H1 (cell line): Measurements from ENCODE around the gene GRIK4. TPM values are rescaled to one million over a fixed set of nuclear protein-coding genes. Genes with fewer than 3 reads are reported as not detected.

ENCODE experiments used
- CTCF ChIA-PET: fragments of 300-600 bp; sonication (Branson Sonifier 250); formaldehyde crosslinking; loops from one replicate; lab custom pipeline; 2021; ENCODE audit not compliant: partially characterized antibody; lab: Charles Lee
- POLR2A ChIA-PET: fragments of 300-600 bp; sonication (Branson Sonifier 250); formaldehyde crosslinking; loops from one replicate; lab custom pipeline; 2021; ENCODE audit warnings: inconsistent platforms; ENCODE audit not compliant: partially characterized antibody; lab: Charles Lee
- DNase-seq, 2 experiments: peaks; one replicate each; pipeline versions ENCODE4 v3.0.0 to v3.0.0-alpha.2; 2010 to 2022; ENCODE audit warnings: low spot score in 2 of 2, low read depth in 1 of 2, mixed read lengths in 1 of 2
- FAIRE-seq: peaks from 2 replicates; lab custom pipeline; 2011; peaks lifted over from hg19 to GRCh38; lab: Jason Lieb, UNC
- H2AFZ ChIP-seq: 2 replicates; pipeline ENCODE4 v1.8.1; 2012; ENCODE audit warnings: low read length, inconsistent platforms
- H2AK5ac ChIP-seq: 2 replicates; pipeline ENCODE4 v1.6.1; 2013; ENCODE audit warnings: low read depth, low read length
- H2BK120ac ChIP-seq: replicated peaks from 2 replicates; pipeline ENCODE3; 2013; ENCODE audit warnings: low read depth, low read length, inconsistent platforms
- H2BK12ac ChIP-seq: 2 replicates; pipeline ENCODE4 v1.6.1; 2013; ENCODE audit warnings: low read depth, low read length
- H2BK15ac ChIP-seq: 2 replicates; pipeline ENCODE4 v1.6.1; 2013; ENCODE audit warnings: low read length
- H2BK20ac ChIP-seq: 2 replicates; pipeline ENCODE4 v1.6.1; 2013; ENCODE audit warnings: low read length
- H2BK5ac ChIP-seq: 2 replicates; pipeline ENCODE4 v1.6.1; 2013; ENCODE audit warnings: low read depth, low read length
- H3K14ac ChIP-seq: 2 replicates; pipeline ENCODE4 v1.6.1; 2013; ENCODE audit warnings: inconsistent platforms; ENCODE audit not compliant: insufficient read length
- H3K18ac ChIP-seq: 2 replicates; pipeline ENCODE4 v1.6.1; 2013; ENCODE audit warnings: low read length; ENCODE audit errors: extremely low read depth
- H3K23ac ChIP-seq: 2 replicates; pipeline ENCODE4 v1.6.1; 2013; ENCODE audit warnings: inconsistent platforms; ENCODE audit not compliant: insufficient read length
- H3K23me2 ChIP-seq: 2 replicates; pipeline ENCODE4 v1.6.1; 2013; ENCODE audit warnings: low read depth, low read length
- H3K27ac ChIP-seq: 2 replicates; pipeline ENCODE4 v1.6.1; 2011; ENCODE audit warnings: low read depth, low read length, inconsistent platforms
- H3K27me3 ChIP-seq, 4 experiments: replicated peaks in 1 of 4; 1 replicate in 1 of 4; 2 replicates in 3 of 4; pipeline versions ENCODE4 v1.6.1 to v1.8.1; 2011 to 2013; ENCODE audit warnings: low read length in 3 of 4, mild to moderate bottlenecking in 3 of 4, inconsistent platforms in 2 of 4, mixed read lengths in 2 of 4, moderate library complexity in 1 of 4; ENCODE audit not compliant: control insufficient read depth in 3 of 4, insufficient read depth in 3 of 4; ENCODE audit errors: extremely low read depth in 1 of 4
- H3K36me3 ChIP-seq, 4 experiments: 2 replicates each; pipeline versions ENCODE4 v1.6.1 to v1.8.1; 2011 to 2013; ENCODE audit warnings: mild to moderate bottlenecking in 4 of 4, low read length in 3 of 4, moderate library complexity in 2 of 4, control low read depth in 1 of 4, inconsistent platforms in 1 of 4; ENCODE audit not compliant: insufficient read depth in 4 of 4, control insufficient read depth in 2 of 4
- H3K4ac ChIP-seq: replicated peaks from 2 replicates; pipeline ENCODE3; 2013; ENCODE audit warnings: low read length, low read depth, mixed read lengths, inconsistent platforms; ENCODE audit not compliant: insufficient read length
- H3K4me1 ChIP-seq, 4 experiments: replicated peaks in 1 of 4; 1 replicate in 1 of 4; 2 replicates in 3 of 4; pipeline versions ENCODE4 v1.6.1 to v1.8.1; 2011 to 2013; ENCODE audit warnings: low read length in 3 of 4, inconsistent platforms in 2 of 4, mixed read lengths in 1 of 4; ENCODE audit not compliant: insufficient read depth in 4 of 4, control insufficient read depth in 3 of 4
- H3K4me2 ChIP-seq, 2 experiments: 2 replicates each; pipeline versions ENCODE4 v1.6.1 to v1.8.1; 2011 to 2013; ENCODE audit warnings: low read depth in 2 of 2, low read length in 2 of 2, control low read depth in 1 of 2, inconsistent platforms in 1 of 2, mild to moderate bottlenecking in 1 of 2; ENCODE audit not compliant: insufficient read depth in 1 of 2
- H3K4me3 ChIP-seq, 4 experiments: fragments of 200-600, 300-600 bp in 1 of 4; sonication (generic), shearing (Covaris generic), sonication (Bioruptor Twin) in 1 of 4; 2 replicates each; pipeline versions ENCODE4 v1.5.1 to v1.8.1; 2011 to 2016; ENCODE audit warnings: low read length in 4 of 4, low read depth in 3 of 4, control low read depth in 2 of 4, inconsistent platforms in 2 of 4, mild to moderate bottlenecking in 2 of 4, mixed read lengths in 1 of 4, moderate library complexity in 1 of 4; ENCODE audit not compliant: insufficient read depth in 2 of 4; ENCODE audit errors: extremely low read depth in 1 of 4
- H3K56ac ChIP-seq: replicated peaks from 2 replicates; pipeline ENCODE3; 2013; ENCODE audit warnings: low read depth, mild to moderate bottlenecking, mixed read lengths, low read length, inconsistent platforms; ENCODE audit not compliant: insufficient read length
- H3K79me1 ChIP-seq: 2 replicates; pipeline ENCODE4 v1.6.1; 2013; ENCODE audit warnings: low read depth, low read length, control low read depth
- H3K79me2 ChIP-seq, 2 experiments: 2 replicates each; pipeline versions ENCODE4 v1.6.1 to v1.8.1; 2012 to 2013; ENCODE audit warnings: low read length in 2 of 2, mild to moderate bottlenecking in 2 of 2, inconsistent platforms in 1 of 2; ENCODE audit not compliant: insufficient read depth in 2 of 2, control insufficient read depth in 1 of 2
- H3K9ac ChIP-seq, 4 experiments: replicated peaks in 1 of 4; 1 replicate in 1 of 4; 2 replicates in 3 of 4; pipeline versions ENCODE4 v1.6.1 to v1.8.1; 2011 to 2013; ENCODE audit warnings: low read depth in 3 of 4, low read length in 3 of 4, control low read depth in 2 of 4, mild to moderate bottlenecking in 2 of 4, moderate library complexity in 2 of 4, inconsistent platforms in 1 of 4; ENCODE audit errors: extremely low read depth in 1 of 4
- H3K9me3 ChIP-seq, 2 experiments: 2 replicates each; pipeline versions ENCODE4 v1.6.1 to v1.8.1; 2012 to 2013; ENCODE audit warnings: mild to moderate bottlenecking in 2 of 2, moderate library complexity in 2 of 2, control low read depth in 1 of 2, inconsistent platforms in 1 of 2, low read depth in 1 of 2, low read length in 1 of 2, mixed read lengths in 1 of 2; ENCODE audit not compliant: insufficient read depth in 2 of 2
- H4K20me1 ChIP-seq, 2 experiments: replicated peaks in 1 of 2; 2 replicates each; pipeline versions ENCODE3 to v1.8.1; 2011 to 2013; ENCODE audit warnings: inconsistent platforms in 2 of 2, low read length in 2 of 2, mild to moderate bottlenecking in 1 of 2; ENCODE audit not compliant: insufficient read depth in 2 of 2, control insufficient read depth in 1 of 2
- H4K5ac ChIP-seq: 2 replicates; pipeline ENCODE4 v1.6.1; 2013; ENCODE audit warnings: low read length, low read depth, mixed read lengths, inconsistent platforms; ENCODE audit not compliant: insufficient read length
- H4K8ac ChIP-seq: 2 replicates; pipeline ENCODE4 v1.8.0; 2013; ENCODE audit warnings: mild to moderate bottlenecking, moderate library complexity, low read length, inconsistent platforms; ENCODE audit not compliant: insufficient read depth; ENCODE audit errors: extremely low read depth
- H4K91ac ChIP-seq: replicated peaks from 2 replicates; pipeline ENCODE3; 2013; ENCODE audit warnings: low read length, mixed read lengths, inconsistent platforms; ENCODE audit not compliant: insufficient read length
- WGBS, 2 experiments: shearing (Covaris generic) in 1 of 2; methylation state at CpG; one replicate each; pipeline versions ENCODE4 v1.1.6 to v1.1.7; 2013 to 2015; ENCODE audit warnings: low lambda C conversion rate in 2 of 2, mixed read lengths in 2 of 2, inconsistent platforms in 1 of 2, low coverage in 1 of 2, missing lambda C conversion rate in 1 of 2; ENCODE audit not compliant: insufficient replicate concordance in 2 of 2, insufficient coverage in 1 of 2, insufficient read length in 1 of 2; ENCODE audit errors: extremely low coverage in 1 of 2, missing lambda C conversion rate in 1 of 2; 5-methylcytosine and 5-hydroxymethylcytosine counted together
- polyA plus RNA-seq, 7 experiments: library from polyadenylated mRNA; depleted of rRNA in 3 of 7; stranded (reverse) in 5 of 7; unstranded in 2 of 7; fragments of >200 nt in 5 of 7; fragments of 200-250 nt in 2 of 7; gene quantifications; 1 replicate in 5 of 7; 2 replicates in 1 of 7; 4 replicates in 1 of 7; pipeline versions ENCODE4 v1.2.1 to v1.2.3, GENCODE V29; 2011 to 2013; ENCODE audit warnings: missing spikeins in 2 of 7, mixed read lengths in 2 of 7
- total RNA-seq: library from RNA; stranded (reverse); fragmentation: NEBNext Ultra II Directional; extraction: Animal tissue kit (Norgen Biotek cat#: 25700); gene quantifications from 2 replicates; pipeline ENCODE4 v1.2.1, GENCODE V29; 2021
- TF ChIP-seq, protein P1 (sequence below): IDR thresholded peaks from 2 replicates; pipeline ENCODE4 v1.6.1; 2012; ENCODE audit warnings: low read length, inconsistent platforms

GRIK4 gene
- total and polyA plus RNA-seq, 2 of the 8 experiments (the other 6 are each of a cell fraction or from before 2014, with no cell fraction given): 1.2 to 2.9 TPM

DNA sequence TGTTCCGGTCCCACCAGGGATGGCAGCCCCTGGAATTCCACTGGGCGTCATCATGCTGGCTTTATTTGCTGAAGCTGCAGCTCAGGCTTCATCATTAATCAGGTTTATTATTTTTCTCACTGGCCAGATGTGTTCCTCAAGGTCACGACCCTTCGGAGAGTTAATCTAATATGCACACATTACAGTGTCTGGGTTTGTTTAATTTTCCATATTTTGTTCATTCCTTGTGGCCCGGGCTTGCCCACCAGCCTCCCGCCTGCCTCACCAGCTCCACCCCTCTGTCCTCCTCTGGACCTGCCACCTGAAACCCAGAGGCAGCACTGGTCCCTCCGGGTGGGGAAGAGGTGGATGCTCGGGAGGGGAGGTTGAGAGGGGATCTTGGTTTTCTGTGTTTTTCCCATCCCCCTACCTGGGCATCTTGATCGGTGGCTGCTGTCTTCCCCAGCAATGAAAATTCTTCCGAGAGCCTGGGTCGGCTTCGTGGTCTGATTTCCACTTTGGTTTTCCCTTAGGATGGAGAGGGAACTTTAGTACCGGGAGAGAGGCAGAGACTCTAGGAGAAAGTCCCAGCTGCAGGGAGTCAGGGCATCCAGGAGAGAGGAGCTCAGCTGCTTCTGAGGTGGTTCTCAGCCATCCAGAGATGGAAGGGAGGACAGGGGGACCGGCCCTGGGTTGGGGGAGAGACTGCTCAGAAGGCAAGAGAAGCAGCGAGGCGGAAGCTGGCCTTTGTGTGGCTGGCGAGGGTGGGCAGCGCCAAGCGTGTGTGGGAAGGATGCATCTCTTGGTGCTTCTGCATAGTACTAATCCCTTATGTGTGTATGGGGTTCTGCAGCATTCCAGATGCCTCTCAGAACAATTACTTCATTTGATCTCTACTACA, 2.1 kb downstream of the GRIK4 start:
- Histone ChIP-seq H4K8ac (no peak overlapping the region), H2BK5ac (no peak overlapping the region), H3K4me2 (no peak overlapping the region; a peak in 1 of 4 replicates), H2BK15ac (peak overlapping the region; percentile 88; the same call in 1 of the 2 replicates), H2BK20ac (no peak overlapping the region), H3K36me3 (no peaks in the 10 kb centered on the region), H3K27ac (no peak overlapping the region), H3K27me3 (peaks cover 0 to 22% (median 12%) of the 10 kb centered on the region in 4 experiments; a peak in 5 of 7 replicates), H3K79me2 (no peaks in the 10 kb centered on the region), H2AK5ac (no peak overlapping the region), H2BK12ac (no peak overlapping the region), H3K14ac (no peak overlapping the region), H2AFZ (no peak overlapping the region), H4K20me1 (peaks cover 0 to 4% of the 10 kb centered on the region in 2 experiments), H3K4ac (no peak overlapping the region), H3K9ac (no peak overlapping the region), H3K9me3 (no peaks in the 10 kb centered on the region), H3K23me2 (peaks cover 5% of the 10 kb centered on the region; the same call in 1 of the 2 replicates), H2BK120ac (no peak overlapping the region), H3K79me1 (no peaks in the 10 kb centered on the region), H3K56ac (no peak overlapping the region), H3K4me3 (no peak overlapping the region), H3K18ac (no peak overlapping the region), H4K91ac (no peak overlapping the region), H3K4me1 (peaks cover 0 to 20% (median 9%) of the 10 kb centered on the region in 4 experiments; a peak in 5 of 7 replicates), H3K23ac (no peak overlapping the region), H4K5ac (no peak overlapping the region)
- 88% methylated on average over 19 of the region's 19 CpGs; no CpG with 5 or more reads in 1 of the 2 experiments for WGBS, 2 experiments
- ChIA-PET CTCF (interaction anchor here (0.7 to 4.5 kb wide), 19 partner anchors 9 to 438 kb away, joined by 3 to 30 read pairs (median 3); no protein-coding TSS in a partner anchor), POLR2A (no interaction called here)
- FAIRE-seq: no peak
- TF ChIP-seq, protein P1, sequence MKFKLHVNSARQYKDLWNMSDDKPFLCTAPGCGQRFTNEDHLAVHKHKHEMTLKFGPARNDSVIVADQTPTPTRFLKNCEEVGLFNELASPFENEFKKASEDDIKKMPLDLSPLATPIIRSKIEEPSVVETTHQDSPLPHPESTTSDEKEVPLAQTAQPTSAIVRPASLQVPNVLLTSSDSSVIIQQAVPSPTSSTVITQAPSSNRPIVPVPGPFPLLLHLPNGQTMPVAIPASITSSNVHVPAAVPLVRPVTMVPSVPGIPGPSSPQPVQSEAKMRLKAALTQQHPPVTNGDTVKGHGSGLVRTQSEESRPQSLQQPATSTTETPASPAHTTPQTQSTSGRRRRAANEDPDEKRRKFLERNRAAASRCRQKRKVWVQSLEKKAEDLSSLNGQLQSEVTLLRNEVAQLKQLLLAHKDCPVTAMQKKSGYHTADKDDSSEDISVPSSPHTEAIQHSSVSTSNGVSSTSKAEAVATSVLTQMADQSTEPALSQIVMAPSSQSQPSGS: no peak
- no peak for DNase-seq
